Activated T-cell treated with anti-CD3 and anti-CD28 coated beads for 1 hour (primary cell): Measurements from ENCODE around the gene XAGE2.

Experiments used
- DNase-seq: peaks from one replicate; pipeline ENCODE4 v3.0.0-alpha.2; 2020; ENCODE audit warnings: low read depth

Gene XAGE2

DNA sequence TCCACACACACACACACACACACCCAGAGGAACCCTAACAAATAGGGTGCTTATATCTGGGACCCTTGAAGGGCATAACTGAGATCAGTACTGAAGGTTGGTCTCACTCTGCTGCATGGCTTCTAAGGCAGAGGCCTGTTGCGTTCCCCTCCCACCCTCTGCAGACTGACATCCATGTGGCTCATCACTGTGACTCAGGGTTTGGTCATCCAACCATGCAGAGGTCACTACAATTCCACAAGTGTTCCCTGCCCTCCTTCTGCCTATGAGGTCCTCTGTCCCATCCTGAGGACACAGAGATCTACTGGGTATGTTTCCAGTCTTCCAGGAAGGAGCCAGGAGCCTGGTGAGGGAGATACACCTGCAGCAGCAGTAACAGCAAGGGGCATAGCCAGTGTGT, 55.8 kb downstream of the XAGE2 start:
- no peak for DNase-seq
